GM12891 (cell line): ENCODE data around the gene INTS14.

Source experiments
- POLR2A ChIP-seq: IDR thresholded peaks from 2 replicates; pipeline ENCODE4 v1.6.1; 2011; ENCODE audit warnings: low read depth, low read length, control low read depth
- POLR2AphosphoS5 ChIP-seq: IDR thresholded peaks from 2 replicates; pipeline ENCODE4 v1.6.1; 2011; ENCODE audit warnings: low read depth, low read length, control low read depth
- POU2F2 ChIP-seq: IDR thresholded peaks from 2 replicates; pipeline ENCODE4 v1.6.1; 2011; ENCODE audit warnings: low read depth, mild to moderate bottlenecking, control low read depth, low read length, moderate library complexity
- TAF1 ChIP-seq: IDR thresholded peaks from 2 replicates; pipeline ENCODE4 v1.6.1; 2011; ENCODE audit warnings: low read depth, low read length, control low read depth

- TF ChIP-seq POLR2AphosphoS5 (0 out of 2 replicates have a peak, but pooled peaks have one; percentile 21), POLR2A (no peak), TAF1 (no peak), POU2F2 (no peak)
Measured at GRCh38 chr15:65638109-65638508, 27.2 kb upstream of the INTS14 start.
